Measurements from ENCODE around the gene SERINC3. TPM values are rescaled to one million over a fixed set of nuclear protein-coding genes. Genes with fewer than 3 reads are reported as not detected.

Gene SERINC3
- total RNA-seq, 4 donors from 2014 or later, result 94.1 to 128 (median 113) TPM

DNA sequence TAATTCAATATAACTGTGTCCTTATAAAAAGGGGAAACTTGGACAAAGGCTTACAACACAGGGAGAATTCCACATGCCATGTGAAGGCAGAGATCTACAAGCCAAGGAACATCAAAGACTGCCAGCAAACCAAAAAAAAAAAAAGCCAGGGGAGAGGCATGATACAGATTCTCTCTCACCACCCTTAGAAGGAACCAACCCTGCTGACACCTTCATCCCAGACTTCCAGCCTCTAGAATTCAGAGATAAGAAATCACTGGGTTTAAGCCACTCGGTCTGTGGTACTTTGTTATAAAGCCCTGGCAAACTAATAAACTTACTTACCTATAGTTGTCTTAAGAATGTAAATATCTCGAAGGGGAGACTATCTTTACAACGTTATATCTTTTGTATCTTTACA lies 4.4 kb downstream of the SERINC3 start:
- 80% methylated on average over 3 of the region's 3 CpGs for WGBS
- H3K27me3 ChIP-seq, result no peaks in the 10 kb centered on the region
- peaks cover 9% of the 10 kb centered on the region for H3K36me3 ChIP-seq
- peaks cover 70% of the 10 kb centered on the region for H3K4me1 ChIP-seq
- H3K9me3 ChIP-seq, result no peaks in the 10 kb centered on the region
- TF ChIP-seq POLR2A (IDR thresholded peaks at IDR 0.05), result no peak
- no peak for TF ChIP-seq CTCF (IDR thresholded peaks at IDR 0.05)
- TF ChIP-seq POLR2AphosphoS5 (IDR thresholded peaks at IDR 0.05), result no peak
- no peak for TF ChIP-seq EP300 (IDR thresholded peaks at IDR 0.05)
- DNase-seq (ENCODE audit: low spot score in 2 of 2), result no peak
- H3K27ac ChIP-seq, result no peak overlapping the region
- no peak overlapping the region for H3K4me3 ChIP-seq

DNA sequence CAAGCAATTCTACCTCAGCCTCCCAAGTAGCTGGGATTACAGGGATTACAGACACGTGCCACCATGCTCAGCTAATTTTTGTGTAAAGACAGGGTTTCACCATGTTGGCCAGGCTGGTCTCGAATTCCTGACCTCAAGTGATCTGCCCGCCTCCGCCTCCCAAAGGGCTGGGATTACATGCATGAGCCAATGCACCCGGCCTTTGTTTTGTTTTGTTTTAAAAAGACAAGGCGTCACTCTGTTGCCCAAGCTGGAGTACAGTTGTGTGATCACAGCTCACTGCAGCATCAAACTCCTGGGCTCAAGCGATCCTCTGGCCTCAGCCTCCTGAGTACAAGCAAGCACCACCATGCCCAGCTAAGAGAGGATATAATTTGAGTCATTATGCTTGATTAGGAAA lies 5.4 kb downstream of the SERINC3 start:
- no peaks in the 10 kb centered on the region for H3K9me3 ChIP-seq
- TF ChIP-seq EP300 (IDR thresholded peaks at IDR 0.05), result no peak
- no peak for TF ChIP-seq POLR2A (IDR thresholded peaks at IDR 0.05)
- no peak for TF ChIP-seq POLR2AphosphoS5 (IDR thresholded peaks at IDR 0.05)
- TF ChIP-seq CTCF (IDR thresholded peaks at IDR 0.05), result no peak
- H3K27me3 ChIP-seq, result no peaks in the 10 kb centered on the region
- H3K27ac ChIP-seq, result peak overlapping the region; percentile 57
- DNase-seq (ENCODE audit: low spot score in 2 of 2), result peak; percentile 81 to 82
- 68% methylated on average over 7 of the region's 7 CpGs for WGBS
- peaks cover 65% of the 10 kb centered on the region for H3K4me1 ChIP-seq
- peaks cover 13% of the 10 kb centered on the region for H3K36me3 ChIP-seq
- H3K4me3 ChIP-seq, result no peak overlapping the region

GRCh38 chr20:44513871-44514270 lies 8.0 kb downstream of the SERINC3 start:
- Histone ChIP-seq H3K36me3 (peaks cover 40% of the 10 kb centered on the region), H3K4me3 (no peak overlapping the region), H3K27me3 (no peaks in the 10 kb centered on the region), H3K27ac (no peak overlapping the region), H3K9me3 (no peaks in the 10 kb centered on the region), H3K4me1 (peaks cover 41% of the 10 kb centered on the region)
- 79% methylated on average over 10 of the region's 10 CpGs for WGBS
- no peak for TF ChIP-seq CTCF (IDR thresholded peaks at IDR 0.05)
- TF ChIP-seq POLR2A (IDR thresholded peaks at IDR 0.05), result no peak
- no peak for TF ChIP-seq POLR2AphosphoS5 (IDR thresholded peaks at IDR 0.05)
- DNase-seq (ENCODE audit: low spot score in 2 of 2), result no peak

DNA sequence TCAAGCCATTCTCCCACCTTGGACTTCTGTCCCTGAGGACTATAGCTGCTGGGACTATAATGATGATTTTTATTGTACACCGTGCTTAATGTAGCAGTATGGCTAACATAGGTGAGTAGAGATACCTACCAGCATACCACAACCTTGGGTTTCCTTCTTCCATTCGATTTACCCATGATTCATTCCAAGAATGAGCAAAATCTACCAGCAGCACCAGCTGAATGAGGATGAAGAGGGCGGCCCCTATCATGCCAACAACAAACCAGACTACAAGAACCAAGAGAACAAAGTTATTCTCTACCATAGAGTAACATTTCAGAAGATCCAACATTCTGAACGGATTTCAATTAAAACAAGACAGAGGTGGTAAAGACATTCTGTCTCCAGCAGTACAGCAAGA lies 12.1 kb downstream of the SERINC3 start:
- Histone ChIP-seq H3K9me3 (no peaks in the 10 kb centered on the region), H3K27me3 (no peaks in the 10 kb centered on the region), H3K4me3 (no peak overlapping the region), H3K4me1 (peaks cover 5% of the 10 kb centered on the region), H3K27ac (no peak overlapping the region), H3K36me3 (peaks cover 81% of the 10 kb centered on the region)
- WGBS, result 91% methylated on average over 4 of the region's 4 CpGs
- TF ChIP-seq CTCF (IDR thresholded peaks at IDR 0.05) (no peak), POLR2A (IDR thresholded peaks at IDR 0.05) (no peak), POLR2AphosphoS5 (IDR thresholded peaks at IDR 0.05) (no peak), EP300 (IDR thresholded peaks at IDR 0.05) (no peak)
- no peak for DNase-seq (ENCODE audit: low spot score in 2 of 2)

DNA sequence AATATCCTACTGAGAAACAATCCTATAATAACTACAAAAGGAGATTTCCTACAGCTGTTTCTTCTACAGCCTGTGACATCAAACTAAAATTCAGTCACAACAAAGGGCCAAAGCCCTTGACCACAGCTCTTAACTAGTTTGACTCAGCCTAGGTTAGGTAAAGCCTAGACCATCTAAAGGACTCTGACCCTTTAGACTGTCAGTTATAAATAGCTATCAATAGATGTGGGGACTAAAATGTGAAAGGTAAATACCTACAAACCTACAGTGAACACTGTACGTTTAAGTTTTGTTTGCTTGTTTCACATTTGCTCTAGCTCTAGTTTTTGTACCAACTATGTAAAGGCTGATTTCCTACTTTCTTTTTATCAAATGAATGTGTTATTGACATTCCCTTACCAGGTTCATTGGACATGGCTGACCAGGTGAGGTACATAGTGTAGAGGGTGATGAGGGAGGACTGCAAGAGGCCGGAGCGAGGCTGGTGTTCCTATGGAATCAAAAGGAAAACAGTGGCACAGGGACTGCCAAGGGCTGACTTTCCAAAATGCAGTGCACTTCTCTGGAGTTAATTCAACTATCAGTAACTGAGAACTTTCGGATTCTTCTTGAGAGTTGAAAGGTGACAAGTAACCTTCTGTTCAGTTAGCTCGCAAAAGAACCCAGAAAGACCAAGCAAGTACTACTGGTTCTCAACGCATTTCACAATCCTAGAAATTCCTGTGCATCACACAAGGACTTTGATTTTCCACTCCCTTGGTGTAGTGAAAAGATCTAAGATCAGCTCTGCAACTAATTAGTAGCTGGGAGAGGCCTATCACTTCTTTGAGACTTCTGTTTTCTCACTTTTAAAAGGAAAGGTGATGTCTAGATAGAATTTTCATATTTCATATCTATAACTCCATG lies 17.2 kb downstream of the SERINC3 start:
- WGBS, result 88% methylated on average over 6 of the region's 6 CpGs
- H3K4me3 ChIP-seq, result no peak overlapping the region
- no peak for TF ChIP-seq POLR2A (IDR thresholded peaks at IDR 0.05)
- no peak for TF ChIP-seq POLR2AphosphoS5 (IDR thresholded peaks at IDR 0.05)
- no peak for TF ChIP-seq EP300 (IDR thresholded peaks at IDR 0.05)
- TF ChIP-seq CTCF (IDR thresholded peaks at IDR 0.05), result no peak
- H3K4me1 ChIP-seq, result no peaks in the 10 kb centered on the region
- no peak overlapping the region for H3K27ac ChIP-seq
- H3K36me3 ChIP-seq, result peaks cover 99% of the 10 kb centered on the region
- no peaks in the 10 kb centered on the region for H3K27me3 ChIP-seq
- no peaks in the 10 kb centered on the region for H3K9me3 ChIP-seq
- no peak for DNase-seq (ENCODE audit: low spot score in 2 of 2)

All from suprapubic skin (tissue), 4 donors.